ENCODE results near the gene FCER1G.

- no peak for TF ChIP-seq CTCF (IDR thresholded peaks at IDR 0.05; ENCODE audit: insufficient read depth, low read length, poor library complexity, severe bottlenecking)
- TF ChIP-seq EZH2phosphoT487 (conservative IDR thresholded peaks at IDR 0.05; ENCODE audit: low read length): no peak
Measured at GRCh38 chr1:161195171-161195570, 19.9 kb upstream of the FCER1G start.

Measured in SU-DHL-6 (cell line).